Glutamatergic neuron (in vitro differentiated cells): ENCODE results near the gene TMEM39B. TPM values are rescaled to one million over a fixed set of nuclear protein-coding genes. Genes with fewer than 3 reads are reported as not detected.

ENCODE experiments used
- DNase-seq: peaks from one replicate; pipeline ENCODE4 v3.0.0; 2022
- H3K27ac Mint-ChIP-seq: one replicate; pipeline ENCODE4 v1.8.0; 2020; ENCODE audit warnings: mild to moderate bottlenecking, mixed read lengths, inconsistent platforms; ENCODE audit not compliant: unreplicated experiment
- H3K27me3 Mint-ChIP-seq: one replicate; pipeline ENCODE4 v1.8.0; 2020; ENCODE audit warnings: mild to moderate bottlenecking, moderate library complexity, mixed read lengths, inconsistent platforms; ENCODE audit not compliant: unreplicated experiment
- H3K36me3 Mint-ChIP-seq: one replicate; pipeline ENCODE4 v1.8.0; 2020; ENCODE audit warnings: mild to moderate bottlenecking, mixed read lengths, inconsistent platforms; ENCODE audit not compliant: unreplicated experiment
- H3K4me1 Mint-ChIP-seq: one replicate; pipeline ENCODE4 v1.8.0; 2020; ENCODE audit warnings: mild to moderate bottlenecking, low read depth, mixed read lengths, inconsistent platforms; ENCODE audit not compliant: unreplicated experiment
- H3K4me3 Mint-ChIP-seq: one replicate; pipeline ENCODE4 v1.8.0; 2020; ENCODE audit warnings: mild to moderate bottlenecking, mixed read lengths, inconsistent platforms; ENCODE audit not compliant: unreplicated experiment
- H3K9me3 Mint-ChIP-seq: one replicate; pipeline ENCODE4 v1.8.0; 2020; ENCODE audit warnings: mild to moderate bottlenecking, moderate library complexity, mixed read lengths, inconsistent platforms; ENCODE audit not compliant: unreplicated experiment
- long read RNA-seq: library from polyadenylated mRNA; unstranded; transcript quantifications from one replicate; pipeline ENCODE4 v2.0.0, GENCODE V29; 2020; ENCODE audit not compliant: unreplicated experiment
- total RNA-seq: library from RNA; stranded (reverse); fragmentation: NEBNext Ultra II Directional; extraction: Animal tissue kit (Norgen Biotek cat#: 25700); gene quantifications from one replicate; pipeline ENCODE4 v1.2.1, GENCODE V29; 2021; ENCODE audit not compliant: unreplicated experiment
- TF ChIP-seq, protein P1 (sequence below): fragments of 200-600 bp; sonication (generic); IDR thresholded peaks from one replicate; pipeline ENCODE4 v1.5.0; 2021; ENCODE audit not compliant: partially characterized antibody, unreplicated experiment

The TMEM39B gene
- 23.2 TPM for total RNA-seq
- long read RNA-seq, partial matches to known transcripts: 5 of 13 reads
- long read RNA-seq, other reads (novel, unspliced or antisense): 4 of 13 reads

DNA sequence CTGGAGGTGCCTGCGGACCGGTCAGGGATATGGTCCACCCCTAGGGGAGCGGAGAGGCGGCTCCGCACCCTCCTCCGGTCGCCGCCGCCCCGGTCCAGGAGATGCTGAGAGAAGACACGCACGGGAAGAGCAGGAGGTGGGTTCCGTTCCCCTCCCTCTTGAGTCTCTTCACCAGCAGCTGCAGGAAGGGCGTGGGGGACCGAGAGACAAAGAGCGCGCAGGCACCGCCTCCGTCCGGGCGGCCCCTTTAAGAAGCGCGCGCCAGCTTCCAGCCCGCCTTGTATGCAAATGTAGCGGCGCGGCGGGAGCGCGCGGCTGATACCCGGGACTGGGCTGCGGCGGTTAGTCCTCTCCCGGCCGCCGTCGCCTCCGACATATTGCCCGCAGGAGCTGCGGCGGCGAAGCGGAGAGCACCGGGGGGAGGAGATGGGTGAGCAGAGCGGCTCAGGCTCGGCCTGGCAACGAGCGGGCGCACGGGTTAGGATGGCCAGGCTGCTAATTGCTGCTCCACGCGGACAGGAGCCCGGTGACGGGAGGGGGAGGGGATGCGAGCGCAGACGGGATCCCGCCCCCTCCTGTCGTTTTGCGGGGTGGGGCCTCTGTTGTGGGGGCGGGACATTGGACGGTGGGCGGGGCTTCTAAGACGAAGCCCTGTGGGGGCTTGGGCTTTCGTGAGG lies at the start of gene TMEM39B:
TMEM39B (plus strand) TSS at position 318 of the 677 bp plus-strand sequence; CDS start at position 427, 109 bp downstream.
- Mint-ChIP-seq H3K36me3 (peaks cover 5% of the 10 kb centered on the region), H3K9me3 (peaks cover 13% of the 10 kb centered on the region), H3K27ac (peak within 1 kb of the TSS; percentile 100), H3K4me3 (peak within 1 kb of the TSS; percentile 92), H3K4me1 (peaks cover 23% of the 10 kb centered on the region), H3K27me3 (peaks cover 9% of the 10 kb centered on the region)
- DNase-seq: peak; percentile 94
- TF ChIP-seq, protein P1, sequence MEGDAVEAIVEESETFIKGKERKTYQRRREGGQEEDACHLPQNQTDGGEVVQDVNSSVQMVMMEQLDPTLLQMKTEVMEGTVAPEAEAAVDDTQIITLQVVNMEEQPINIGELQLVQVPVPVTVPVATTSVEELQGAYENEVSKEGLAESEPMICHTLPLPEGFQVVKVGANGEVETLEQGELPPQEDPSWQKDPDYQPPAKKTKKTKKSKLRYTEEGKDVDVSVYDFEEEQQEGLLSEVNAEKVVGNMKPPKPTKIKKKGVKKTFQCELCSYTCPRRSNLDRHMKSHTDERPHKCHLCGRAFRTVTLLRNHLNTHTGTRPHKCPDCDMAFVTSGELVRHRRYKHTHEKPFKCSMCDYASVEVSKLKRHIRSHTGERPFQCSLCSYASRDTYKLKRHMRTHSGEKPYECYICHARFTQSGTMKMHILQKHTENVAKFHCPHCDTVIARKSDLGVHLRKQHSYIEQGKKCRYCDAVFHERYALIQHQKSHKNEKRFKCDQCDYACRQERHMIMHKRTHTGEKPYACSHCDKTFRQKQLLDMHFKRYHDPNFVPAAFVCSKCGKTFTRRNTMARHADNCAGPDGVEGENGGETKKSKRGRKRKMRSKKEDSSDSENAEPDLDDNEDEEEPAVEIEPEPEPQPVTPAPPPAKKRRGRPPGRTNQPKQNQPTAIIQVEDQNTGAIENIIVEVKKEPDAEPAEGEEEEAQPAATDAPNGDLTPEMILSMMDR: no peak

DNA sequence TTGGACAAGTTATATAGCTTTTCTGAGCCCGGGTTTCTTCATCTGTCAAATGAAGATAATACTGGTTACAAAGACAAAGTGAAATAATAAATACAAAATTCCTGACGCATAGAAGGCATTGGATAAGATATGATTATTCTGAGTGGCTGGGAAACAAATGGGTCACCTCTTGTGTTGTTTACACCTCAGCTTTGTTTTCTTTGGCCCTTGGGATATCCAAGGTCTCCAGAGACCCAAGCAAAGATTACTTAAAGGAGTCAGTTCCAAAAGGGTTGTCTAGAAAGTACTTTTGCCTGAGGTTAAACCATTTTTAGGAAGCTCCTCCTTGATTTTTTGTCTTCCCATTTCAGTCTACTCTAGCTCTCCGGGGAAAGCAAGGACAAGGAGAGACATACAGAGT lies 49.4 kb upstream of the TMEM39B start:
- H3K9me3 Mint-ChIP-seq: no peaks in the 10 kb centered on the region
- no peaks in the 10 kb centered on the region for H3K36me3 Mint-ChIP-seq
- no peak for DNase-seq
- no peak overlapping the region for H3K27ac Mint-ChIP-seq
- peaks cover 1% of the 10 kb centered on the region for H3K27me3 Mint-ChIP-seq
- TF ChIP-seq, protein P1: no peak
- H3K4me3 Mint-ChIP-seq: no peak overlapping the region
- H3K4me1 Mint-ChIP-seq: peaks cover 14% of the 10 kb centered on the region

DNA sequence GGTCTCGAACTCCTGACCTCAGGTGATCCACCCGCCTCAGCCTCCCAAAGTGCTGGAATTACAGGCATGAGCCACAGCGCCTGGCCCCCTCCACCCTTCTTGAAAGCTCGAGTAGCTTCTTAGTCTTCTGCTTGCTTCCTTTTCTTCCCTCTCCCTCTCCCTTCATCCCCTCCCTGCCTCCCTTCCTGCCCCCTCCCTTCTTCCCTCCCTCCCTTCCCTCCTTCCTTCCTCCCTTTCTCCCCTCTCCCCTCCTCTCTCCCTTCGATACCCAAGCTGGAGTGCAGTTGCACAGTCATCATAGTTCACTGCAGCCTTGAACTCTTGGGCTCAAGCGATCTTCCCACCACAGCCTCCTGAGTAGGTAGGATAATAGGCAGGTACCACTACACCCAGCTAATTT lies 47.2 kb upstream of the TMEM39B start:
- Mint-ChIP-seq H3K27ac (no peak overlapping the region), H3K27me3 (no peaks in the 10 kb centered on the region), H3K4me1 (peaks cover 12% of the 10 kb centered on the region), H3K4me3 (no peak overlapping the region), H3K36me3 (no peaks in the 10 kb centered on the region), H3K9me3 (no peaks in the 10 kb centered on the region)
- TF ChIP-seq, protein P1: no peak
- no peak for DNase-seq

DNA sequence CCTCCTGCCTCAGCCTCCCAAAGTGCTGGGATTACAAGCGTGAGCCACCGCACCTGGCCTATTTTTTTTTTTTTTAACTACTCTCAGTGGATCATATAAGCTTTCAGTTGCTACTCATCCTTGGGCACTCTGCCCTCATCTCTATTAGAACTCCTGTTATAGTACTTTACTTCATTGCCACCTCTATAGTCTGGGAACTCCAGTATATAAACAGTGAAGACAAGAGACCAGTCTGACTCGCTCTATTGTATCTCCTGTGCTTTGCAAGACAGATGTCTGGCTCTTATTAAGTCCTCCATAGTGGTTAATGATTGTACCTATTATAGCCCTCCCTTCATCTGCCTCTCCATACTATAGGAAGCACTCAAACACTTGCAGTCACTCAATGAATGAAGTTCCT lies 44.0 kb upstream of the TMEM39B start:
- Mint-ChIP-seq H3K36me3 (no peaks in the 10 kb centered on the region), H3K27me3 (no peaks in the 10 kb centered on the region), H3K4me1 (peaks cover 4% of the 10 kb centered on the region), H3K27ac (no peak overlapping the region), H3K9me3 (no peaks in the 10 kb centered on the region), H3K4me3 (no peak overlapping the region)
- DNase-seq: no peak
- TF ChIP-seq, protein P1: no peak

DNA sequence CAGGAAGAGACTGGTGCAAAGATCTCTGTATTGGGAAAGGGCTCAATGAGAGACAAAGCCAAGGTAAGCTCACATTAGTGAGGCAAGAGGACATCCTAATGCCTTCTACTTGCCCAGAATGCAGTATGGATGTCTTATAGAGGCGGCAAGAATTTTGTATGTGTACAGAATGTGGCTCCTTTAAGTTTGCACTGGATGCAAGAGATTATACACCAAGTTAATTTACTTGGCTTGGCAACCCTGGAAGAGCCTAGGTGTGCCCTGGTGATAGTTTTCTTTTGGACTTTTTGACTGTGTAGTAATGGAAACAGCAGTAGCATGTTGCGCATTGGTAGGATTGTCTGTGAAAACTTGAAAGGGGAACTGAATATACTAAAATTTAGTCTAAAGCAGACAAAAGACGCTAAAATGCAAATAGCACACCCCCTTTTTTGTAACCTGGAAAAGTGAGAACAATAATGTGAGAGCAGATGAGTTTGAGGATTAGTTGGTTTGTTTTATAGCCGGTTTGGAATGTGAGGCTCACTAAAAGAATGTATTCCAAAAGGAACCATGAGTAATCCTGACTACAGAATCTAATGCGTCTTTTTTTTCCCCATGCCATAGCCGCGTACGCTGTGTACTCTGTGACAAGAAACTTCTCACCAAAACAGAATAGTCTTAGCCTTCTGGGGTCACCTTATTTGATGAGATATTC lies 41.0 kb upstream of the TMEM39B start:
- Mint-ChIP-seq H3K27me3 (no peaks in the 10 kb centered on the region), H3K9me3 (no peaks in the 10 kb centered on the region), H3K27ac (peak overlapping the region; percentile 24), H3K36me3 (no peaks in the 10 kb centered on the region), H3K4me1 (peaks cover 4% of the 10 kb centered on the region), H3K4me3 (no peak overlapping the region)
- no peak for DNase-seq
- TF ChIP-seq, protein P1: no peak
